ENCODE data around the gene UTP20.
A peak's percentile ranks its signal among the peaks of the same experiment; 100 is the strongest.
"Not testable (repeated sequence)": the region's sequence is repeated elsewhere in the genome, so short reads cannot be mapped to it uniquely, and the experiment has no call there.

The UTP20 gene

DNA sequence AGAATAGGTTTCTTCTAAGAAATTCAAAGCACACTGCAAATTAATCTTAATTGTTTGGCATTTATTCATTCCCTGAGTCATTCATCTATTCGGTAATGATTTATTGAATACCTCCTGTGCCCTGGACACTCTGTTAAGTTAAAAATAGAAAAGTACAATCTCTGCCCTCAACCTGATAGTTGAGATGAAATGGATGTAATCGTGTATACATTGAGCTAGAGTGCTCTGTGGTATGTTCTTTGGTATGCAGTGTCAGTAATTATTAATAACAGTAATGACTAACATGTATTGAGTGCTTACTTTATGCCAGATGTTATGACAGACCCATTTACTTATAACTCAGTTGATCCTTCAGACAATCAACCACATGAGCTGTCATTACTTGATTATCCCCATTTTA, 47.6 kb downstream of the UTP20 start:
- no peak for DNase-seq

DNA sequence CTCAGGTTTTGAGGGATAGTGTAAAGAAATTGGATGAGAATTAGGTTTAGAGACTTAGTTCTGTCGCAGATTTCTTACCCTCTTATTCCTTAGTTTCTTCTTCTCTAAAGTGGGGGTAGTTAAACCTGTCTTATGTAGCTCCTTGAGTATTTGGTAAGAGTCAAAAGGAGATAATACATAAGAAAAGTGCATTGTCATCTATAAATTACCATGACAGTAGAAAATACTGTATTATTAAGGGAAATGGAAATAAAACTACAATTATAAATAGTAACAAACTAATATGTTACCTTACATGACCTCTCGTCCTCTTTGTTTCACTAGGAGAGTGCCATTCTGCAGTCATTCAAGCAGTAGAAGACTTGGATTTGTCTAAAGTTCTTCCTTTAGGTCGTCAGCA, 49.0 kb downstream of the UTP20 start:
- no peak for DNase-seq

- no peak for DNase-seq
These were observed 50.7 kb downstream of the UTP20 start for GRCh38 chr12:101330631-101331030.

GRCh38 chr12:101336437-101336836, 56.5 kb downstream of the UTP20 start:
- DNase-seq, result no peak

DNA sequence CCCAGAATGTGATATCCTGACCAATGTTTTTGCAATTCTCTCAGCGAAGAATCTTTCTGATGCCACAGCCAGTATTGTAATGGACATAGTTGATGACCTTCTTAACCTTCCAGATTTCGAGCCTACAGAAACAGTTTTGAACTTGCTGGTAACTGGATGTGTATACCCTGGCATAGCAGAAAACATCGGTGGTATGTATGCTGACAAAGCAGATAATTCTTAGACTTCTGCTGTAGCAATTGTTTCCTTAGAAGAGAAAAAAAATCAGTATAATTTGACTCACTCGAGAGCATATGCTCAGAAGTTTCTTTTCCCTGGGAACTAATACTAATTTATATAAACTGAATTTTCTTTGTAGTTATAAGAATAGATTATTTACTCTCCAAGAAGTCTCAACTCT, 58.2 kb downstream of the UTP20 start:
- no peak for DNase-seq

DNA sequence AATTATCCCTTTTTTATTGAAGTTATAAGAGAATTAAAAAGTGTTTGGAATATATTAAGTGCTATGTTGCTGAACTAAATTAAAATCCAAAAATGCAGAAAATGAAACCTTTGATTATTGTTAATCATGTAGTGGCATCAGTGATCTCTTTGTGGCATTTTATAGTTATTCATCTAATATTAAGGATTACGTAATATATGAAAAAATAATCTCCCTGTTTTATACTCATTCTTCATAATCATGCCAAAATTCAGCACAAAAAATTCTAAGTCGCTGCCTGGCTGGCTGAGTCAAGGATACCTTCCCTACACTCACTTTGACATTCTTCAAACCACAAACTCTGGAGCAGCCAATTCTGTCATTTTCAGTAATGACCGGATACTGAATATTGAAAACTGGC, 64.0 kb downstream of the UTP20 start:
- DNase-seq, result no peak

DNA sequence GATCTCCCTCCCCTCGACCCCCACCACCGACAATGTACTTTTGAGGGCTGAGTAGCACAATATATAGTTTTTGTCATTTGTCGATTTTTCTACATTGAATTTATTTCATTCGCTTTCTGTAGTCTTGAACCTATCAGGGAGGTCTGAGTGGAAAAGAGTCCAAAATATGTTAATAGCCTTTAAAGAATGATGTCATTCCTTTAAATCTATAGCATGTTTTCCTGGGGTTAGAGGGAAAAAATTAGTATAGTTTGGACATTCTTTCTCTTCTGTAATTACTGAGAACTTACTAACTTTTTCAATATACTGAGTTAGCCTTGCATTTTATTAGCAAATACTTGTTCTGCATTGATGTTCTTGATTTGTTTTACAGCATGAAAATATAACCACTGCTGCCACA, 71.8 kb downstream of the UTP20 start:
- DNase-seq, result no peak

DNA sequence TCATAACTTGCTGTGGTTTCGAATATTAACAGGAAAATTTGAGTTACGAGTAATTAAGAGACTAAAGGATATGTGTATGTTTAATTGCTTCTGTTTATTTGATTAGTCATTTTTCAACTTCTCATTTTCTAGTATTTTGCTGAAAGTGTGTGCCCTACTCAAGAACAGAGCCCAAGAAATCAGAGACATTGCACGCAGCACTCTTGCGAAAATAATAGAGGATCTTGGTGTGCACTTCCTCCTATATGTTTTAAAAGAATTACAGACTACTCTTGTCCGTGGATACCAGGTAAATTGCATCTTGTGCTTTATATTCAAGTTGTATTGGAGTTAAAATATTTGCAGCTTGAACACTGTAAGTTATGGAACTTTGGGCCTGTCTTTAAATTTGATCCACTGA, 76.9 kb downstream of the UTP20 start:
- no peak for DNase-seq

GRCh38 chr12:101361455-101361854, 81.5 kb downstream of the UTP20 start:
- DNase-seq, result no peak

DNA sequence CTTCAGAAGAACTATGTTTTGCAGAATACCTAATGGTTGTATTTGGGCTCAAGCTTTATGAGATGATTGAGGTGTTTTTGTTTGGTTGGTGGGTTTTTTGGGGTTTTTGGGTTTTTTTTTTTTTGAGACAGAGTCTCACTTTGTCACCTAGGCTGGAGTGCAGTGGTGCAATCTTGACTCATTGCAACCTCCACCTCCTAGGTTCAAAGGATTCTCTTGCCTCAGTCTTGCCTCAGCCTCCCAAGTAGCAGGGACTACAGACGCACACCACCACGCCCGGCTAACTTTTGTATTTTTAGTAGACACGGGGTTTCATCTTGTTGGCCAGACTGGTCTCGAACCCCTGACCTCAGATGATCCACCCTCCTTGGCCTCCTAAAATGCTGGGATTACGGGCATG, 88.1 kb downstream of the UTP20 start:
- DNase-seq, result no peak

GRCh38 chr12:101372431-101372830, 92.5 kb downstream of the UTP20 start:
- no peak for DNase-seq

DNA sequence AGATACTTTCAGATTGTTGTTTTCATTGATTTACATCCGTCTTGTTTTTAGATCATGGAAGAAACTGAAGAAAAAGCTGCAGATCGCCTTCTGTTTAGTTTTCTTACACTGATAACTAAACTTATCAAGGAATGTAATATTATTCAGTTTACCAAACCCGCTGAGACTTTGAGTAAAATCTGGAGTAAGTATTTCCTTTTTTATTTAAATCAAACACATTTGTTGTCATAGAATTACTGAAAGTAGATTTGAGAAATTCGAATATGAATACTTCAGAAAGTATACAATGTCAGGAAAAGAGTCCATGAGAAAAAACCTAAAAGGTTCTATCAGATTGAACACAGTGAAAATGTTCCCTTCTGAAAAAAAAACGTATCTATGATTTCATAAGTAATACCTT, 95.7 kb downstream of the UTP20 start:
- DNase-seq, result no peak

DNA sequence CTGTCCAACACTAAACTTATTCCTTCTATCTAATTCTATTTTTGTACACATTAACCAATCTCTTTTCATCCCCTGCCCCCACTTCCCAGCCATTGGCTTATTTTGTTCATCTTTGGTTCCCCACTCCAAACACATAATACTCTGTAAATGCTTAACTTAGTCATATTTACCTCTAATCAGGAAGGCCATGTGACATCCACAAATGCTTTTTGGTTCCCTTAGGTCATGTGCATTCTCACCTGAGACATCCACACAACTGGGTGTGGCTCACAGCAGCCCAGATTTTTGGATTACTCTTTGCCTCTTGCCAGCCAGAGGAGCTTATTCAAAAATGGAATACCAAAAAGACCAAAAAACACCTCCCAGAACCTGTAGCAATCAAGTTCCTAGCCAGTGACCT, 99.2 kb downstream of the UTP20 start:
- no peak for DNase-seq

DNA sequence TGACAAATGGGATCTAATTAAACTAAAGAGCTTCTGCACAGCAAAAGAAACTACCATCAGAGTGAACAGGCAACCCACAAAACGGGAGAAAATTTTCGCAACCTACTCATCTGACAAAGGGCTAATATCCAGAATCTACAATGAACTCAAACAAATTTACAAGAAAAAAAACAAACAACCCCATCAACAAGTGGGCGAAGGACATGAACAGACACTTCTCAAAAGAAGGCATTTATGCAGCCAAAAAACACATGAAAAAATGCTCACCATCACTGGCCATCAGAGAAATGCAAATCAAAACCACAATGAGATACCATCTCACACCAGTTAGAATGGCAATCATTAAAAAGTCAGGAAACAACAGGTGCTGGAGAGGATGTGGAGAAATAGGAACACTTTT, 111.3 kb downstream of the UTP20 start:
- not testable (repeated sequence) for DNase-seq

- peak in 1 of 2 donors; percentile 21 for DNase-seq
These were observed 127.1 kb downstream of the UTP20 start for GRCh38 chr12:101407049-101407435.

DNA sequence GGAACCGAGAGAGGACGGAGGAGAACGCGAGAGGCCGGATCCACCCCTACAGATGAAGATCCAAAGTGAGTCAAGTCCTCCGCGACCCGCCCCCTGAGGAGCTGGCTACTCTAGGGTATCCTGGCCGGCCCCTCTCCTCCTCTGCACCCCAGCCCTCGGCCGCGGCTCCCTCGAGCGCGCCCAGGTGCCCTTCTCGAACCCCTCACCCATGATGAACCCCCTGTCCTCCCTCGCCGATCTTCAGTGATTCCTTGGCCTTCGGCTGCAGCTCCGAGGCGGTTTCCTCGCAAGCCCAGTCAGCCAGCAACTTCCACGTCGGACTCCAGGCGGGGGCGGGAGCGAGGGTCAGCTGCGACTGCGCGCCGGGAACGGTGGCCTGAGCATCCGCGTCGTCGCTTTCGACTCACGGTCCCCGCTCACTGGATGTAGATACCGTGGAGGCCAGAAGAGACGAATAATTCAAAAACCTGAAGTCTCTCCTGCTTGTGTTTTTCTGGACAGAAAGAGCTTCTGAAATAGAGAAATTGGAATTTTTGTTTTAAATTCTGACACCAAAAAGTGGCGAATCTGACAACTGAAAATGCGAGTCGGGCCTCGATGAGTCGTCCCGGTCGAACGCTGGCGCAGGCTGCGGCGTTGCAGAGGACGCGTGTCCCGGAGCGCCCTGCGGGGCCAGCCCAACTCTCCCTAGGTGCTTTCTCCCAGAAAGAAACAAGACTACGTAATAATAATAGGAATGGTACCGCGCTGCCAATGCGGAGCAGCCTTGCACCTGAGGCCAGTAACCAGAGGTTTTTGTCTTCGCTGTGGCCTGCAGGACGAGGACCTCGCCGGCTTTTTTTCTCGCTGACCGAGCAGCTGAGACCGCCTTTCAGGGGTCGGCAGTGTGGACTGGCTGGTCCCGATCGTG, 127.8 kb downstream of the UTP20 start, which contains the start of gene ARL1:
Gene ARL1 (minus strand): TSS at position 337 of the 910 bp plus-strand sequence. CDS start 127 bp downstream, at position 210.
- DNase-seq, result peak; percentile 77 to 79

DNA sequence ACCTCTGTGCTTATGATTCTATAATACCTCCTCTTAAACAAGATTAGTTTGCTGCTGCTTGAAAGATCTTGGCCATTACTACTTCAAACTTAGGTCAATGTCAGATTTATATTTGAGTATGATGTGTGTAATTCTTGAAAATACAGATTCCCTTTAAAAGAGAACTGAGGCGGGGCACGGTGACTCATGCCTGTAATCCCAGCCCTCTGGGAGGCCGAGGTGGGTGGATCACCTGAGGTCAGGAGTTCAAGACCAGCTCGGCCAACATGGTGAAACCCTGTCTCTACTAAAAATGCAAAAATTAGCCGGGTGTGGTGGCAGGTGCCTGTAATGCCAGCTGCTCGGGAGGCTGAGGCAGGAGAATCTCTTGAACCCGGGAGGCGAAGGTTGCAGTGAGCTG, 130.3 kb downstream of the UTP20 start:
- not testable (repeated sequence) for DNase-seq

GRCh38 chr12:101414533-101415119, 134.7 kb downstream of the UTP20 start:
- no peak for DNase-seq

GRCh38 chr12:101415228-101415627, 135.3 kb downstream of the UTP20 start:
- DNase-seq, result no peak

GRCh38 chr12:101422066-101422465, 142.2 kb downstream of the UTP20 start:
- not testable (repeated sequence) for DNase-seq

- DNase-seq, result no peak
These were observed 144.7 kb downstream of the UTP20 start for GRCh38 chr12:101424620-101425019.

DNA sequence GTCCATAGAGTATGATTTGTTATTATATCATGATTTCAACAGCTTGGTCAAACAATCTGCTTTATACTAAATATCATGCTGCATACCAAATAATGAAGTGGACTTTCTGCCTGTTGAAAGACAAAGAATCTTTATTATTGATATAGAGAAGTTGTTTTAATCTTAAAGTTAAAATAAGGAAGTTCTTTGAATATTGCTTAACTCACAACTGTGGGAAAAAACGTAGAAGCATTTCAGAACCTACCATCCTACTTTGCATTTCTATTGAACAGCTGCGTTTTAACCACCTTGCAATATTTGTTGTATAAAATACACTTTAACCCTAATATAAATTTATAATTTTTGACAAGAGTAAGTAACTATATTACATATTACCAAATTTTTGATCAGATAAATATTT, 150.6 kb downstream of the UTP20 start:
- no peak for DNase-seq

- no peak for DNase-seq
These were observed 156.2 kb downstream of the UTP20 start for GRCh38 chr12:101436136-101436535.

Measured in stimulated activated CD4-positive, alpha-beta T cell treated with anti-CD3 and anti-CD28 coated beads, Interleukin-2, amount 100 ng/mL, for 48 hours (primary cell).